Lower leg skin (tissue), 4 donors: ENCODE measurements around the gene FBXL20. TPM values are rescaled to one million over a fixed set of nuclear protein-coding genes. Genes with fewer than 3 reads are reported as not detected.
A peak's percentile ranks its signal among the peaks of the same experiment; 100 is the strongest.

Source experiments
- DNase-seq, 2 donors: peaks; one replicate each; pipeline ENCODE4 v3.0.0-alpha.2; 2019; ENCODE audit warnings: low spot score in 2 of 2
- H3K4me3 ChIP-seq: fragments of 200-600 bp; sonication (generic); 2 replicates; pipeline ENCODE4 v1.5.1; 2017; ENCODE audit warnings: mild to moderate bottlenecking, low read depth; ENCODE audit not compliant: poor library complexity, severe bottlenecking
- POLR2A ChIP-seq, 2 donors: fragments of 450-650 bp; IDR thresholded peaks; one replicate each; pipeline ENCODE4 v1.6.1; 2016 to 2017; ENCODE audit warnings: antibody characterized with exemption in 2 of 2, mild to moderate bottlenecking in 1 of 2, moderate library complexity in 1 of 2
- WGBS, 2 donors: methylation state at CpG; one replicate each; pipeline ENCODE4 v1.1.5; 2018; 5-methylcytosine and 5-hydroxymethylcytosine counted together
- intact Hi-C: fragments of 100-400 bp; cut with DNase I; formaldehyde crosslinking; loops from one replicate; pipeline ENCODE4 v1.15.0; 2023; ENCODE audit warnings: low total_unique reads
- total RNA-seq, 4 donors: library from RNA; depleted of rRNA; stranded (reverse); fragments of >200 nt; gene quantifications; one replicate each; pipeline ENCODE4 v1.1.0, GENCODE V29; 2016
- TF ChIP-seq, protein P1 (sequence below), 3 donors: fragments of 450-650 bp; IDR thresholded peaks; one replicate each; pipeline ENCODE4 v1.5.1; 2016; ENCODE audit warnings: antibody characterized with exemption in 3 of 3, mild to moderate bottlenecking in 3 of 3, moderate library complexity in 2 of 3

FBXL20 gene
- total RNA-seq, 4 donors from 2014 or later, result 20.5 to 45.2 (median 30.8) TPM

DNA sequence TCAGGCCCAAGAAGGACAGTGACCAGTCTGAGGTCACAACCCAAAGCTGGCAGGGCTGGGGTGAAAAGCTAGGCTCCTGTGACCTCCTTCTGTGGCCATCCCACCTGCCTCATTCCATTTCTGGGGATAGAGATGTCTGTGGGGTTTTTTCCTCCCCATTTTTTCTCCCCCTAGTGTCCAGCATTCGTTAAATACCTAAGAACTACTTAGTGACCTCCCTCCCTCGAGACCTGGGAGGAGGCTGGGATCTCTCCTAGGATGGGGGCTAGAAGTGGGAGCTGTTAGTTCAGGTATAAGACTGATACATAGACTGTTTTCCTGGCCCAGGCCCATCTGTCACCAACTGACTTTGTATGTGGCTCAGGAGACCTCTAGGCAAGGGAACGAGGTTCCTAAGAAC is 155.2 kb downstream of the FBXL20 start:
- intact Hi-C loops, result no loop called here
- 54 to 56% methylated on average over 3 of the region's 3 CpGs for WGBS, 2 donors
- TF ChIP-seq POLR2A (IDR thresholded peaks at IDR 0.05), result no peak
- TF ChIP-seq, protein P1, sequence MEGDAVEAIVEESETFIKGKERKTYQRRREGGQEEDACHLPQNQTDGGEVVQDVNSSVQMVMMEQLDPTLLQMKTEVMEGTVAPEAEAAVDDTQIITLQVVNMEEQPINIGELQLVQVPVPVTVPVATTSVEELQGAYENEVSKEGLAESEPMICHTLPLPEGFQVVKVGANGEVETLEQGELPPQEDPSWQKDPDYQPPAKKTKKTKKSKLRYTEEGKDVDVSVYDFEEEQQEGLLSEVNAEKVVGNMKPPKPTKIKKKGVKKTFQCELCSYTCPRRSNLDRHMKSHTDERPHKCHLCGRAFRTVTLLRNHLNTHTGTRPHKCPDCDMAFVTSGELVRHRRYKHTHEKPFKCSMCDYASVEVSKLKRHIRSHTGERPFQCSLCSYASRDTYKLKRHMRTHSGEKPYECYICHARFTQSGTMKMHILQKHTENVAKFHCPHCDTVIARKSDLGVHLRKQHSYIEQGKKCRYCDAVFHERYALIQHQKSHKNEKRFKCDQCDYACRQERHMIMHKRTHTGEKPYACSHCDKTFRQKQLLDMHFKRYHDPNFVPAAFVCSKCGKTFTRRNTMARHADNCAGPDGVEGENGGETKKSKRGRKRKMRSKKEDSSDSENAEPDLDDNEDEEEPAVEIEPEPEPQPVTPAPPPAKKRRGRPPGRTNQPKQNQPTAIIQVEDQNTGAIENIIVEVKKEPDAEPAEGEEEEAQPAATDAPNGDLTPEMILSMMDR (IDR thresholded peaks at IDR 0.05), result no peak

DNA sequence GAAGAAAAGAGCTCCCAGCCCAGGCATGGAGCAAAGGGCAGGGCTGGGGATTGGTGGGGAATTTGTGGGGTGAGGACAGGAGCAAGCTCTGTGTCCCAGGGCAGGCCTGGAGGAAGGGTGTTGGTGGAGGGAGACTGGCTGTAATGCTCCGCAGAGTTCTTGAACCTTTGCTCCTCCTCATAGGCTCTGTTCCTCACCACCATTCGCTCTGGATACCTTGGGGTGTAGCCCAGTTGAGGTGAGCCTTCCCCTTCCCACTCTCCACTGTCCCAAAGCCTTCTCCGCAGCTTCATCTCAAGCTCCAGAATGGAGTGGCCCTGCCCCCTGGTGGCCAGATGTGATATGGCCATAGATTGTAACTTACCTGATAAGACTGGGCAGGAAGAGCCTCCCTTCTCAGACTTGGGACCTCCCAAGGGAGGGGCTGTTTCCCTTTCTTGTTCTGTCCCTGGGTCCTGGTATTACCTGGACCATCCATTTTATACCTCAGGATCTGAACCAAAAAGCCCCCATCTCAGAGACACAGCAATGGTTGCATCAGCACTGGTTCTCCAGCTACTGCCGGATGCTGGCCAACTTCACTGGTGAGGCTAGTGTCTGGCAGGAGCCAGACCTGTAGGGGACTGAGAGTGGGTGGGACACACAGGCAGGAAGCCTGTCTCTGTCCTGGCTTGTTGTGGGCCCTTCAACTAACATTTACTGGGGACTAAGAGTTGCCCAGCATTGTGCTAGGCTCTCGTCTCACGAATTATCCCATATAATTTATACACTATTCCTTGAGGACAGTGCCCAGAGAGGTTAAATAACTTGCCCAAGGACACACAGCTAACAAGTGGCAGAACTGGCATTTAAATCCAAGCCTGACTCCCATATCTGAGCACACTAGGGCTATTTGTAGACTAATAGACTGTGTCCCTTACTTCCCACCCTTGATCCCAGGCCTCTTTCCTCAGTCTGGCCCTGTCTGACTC is 156.5 kb downstream of the FBXL20 start:
- TF ChIP-seq, protein P1 (IDR thresholded peaks at IDR 0.05), result peak in 1 of 3 donors; percentile 91
- TF ChIP-seq POLR2A (IDR thresholded peaks at IDR 0.05), result no peak
- intact Hi-C loops, result no loop called here
- WGBS, 2 donors, result 38 to 46% methylated on average over 6 of the region's 6 CpGs
- DNase-seq, result peak; percentile 86 to 98
- H3K4me3 ChIP-seq, result no peak overlapping the region

More for the DNA sequence above, 155.2 kb downstream of the FBXL20 start:
- DNase-seq, result peak in 1 of 2 donors; percentile 40
- H3K4me3 ChIP-seq, result no peak overlapping the region

DNA sequence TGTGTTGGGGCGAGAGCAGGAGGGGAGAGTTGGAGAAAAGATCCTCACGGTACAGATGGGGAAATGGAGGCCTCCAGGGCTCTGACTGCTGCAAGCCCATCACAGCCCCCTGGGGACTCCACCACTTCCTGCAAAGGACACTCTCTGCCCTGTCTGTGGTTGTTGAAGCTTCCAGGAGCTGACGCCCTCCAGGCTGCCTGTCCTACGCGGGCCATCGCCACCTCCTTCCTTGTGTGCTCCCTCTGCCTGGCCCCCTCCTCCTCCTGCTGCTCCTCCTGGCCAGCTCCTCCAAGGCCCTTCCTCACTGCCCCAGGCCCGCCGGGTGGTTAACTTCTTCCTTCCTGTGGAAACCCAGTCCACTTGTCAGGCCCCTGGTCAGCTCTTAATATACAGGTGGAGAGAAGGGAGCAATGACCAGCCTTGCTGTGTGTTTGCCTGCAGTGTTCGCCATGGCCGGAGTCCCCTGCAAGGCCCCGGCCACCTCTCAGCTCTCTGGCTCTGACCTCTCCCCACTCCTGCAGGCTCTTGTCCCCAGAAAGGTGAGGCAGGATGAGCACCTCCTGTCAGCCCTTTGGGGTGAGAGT is 157.3 kb downstream of the FBXL20 start:
- H3K4me3 ChIP-seq, result no peak overlapping the region
- peak in 1 of 2 donors; percentile 83 for DNase-seq
- WGBS, 2 donors, result 48 to 57% methylated on average over 11 of the region's 11 CpGs
- intact Hi-C loops, result no loop called here
- TF ChIP-seq, protein P1 (IDR thresholded peaks at IDR 0.05), result no peak
- TF ChIP-seq POLR2A (IDR thresholded peaks at IDR 0.05), result no peak

DNA sequence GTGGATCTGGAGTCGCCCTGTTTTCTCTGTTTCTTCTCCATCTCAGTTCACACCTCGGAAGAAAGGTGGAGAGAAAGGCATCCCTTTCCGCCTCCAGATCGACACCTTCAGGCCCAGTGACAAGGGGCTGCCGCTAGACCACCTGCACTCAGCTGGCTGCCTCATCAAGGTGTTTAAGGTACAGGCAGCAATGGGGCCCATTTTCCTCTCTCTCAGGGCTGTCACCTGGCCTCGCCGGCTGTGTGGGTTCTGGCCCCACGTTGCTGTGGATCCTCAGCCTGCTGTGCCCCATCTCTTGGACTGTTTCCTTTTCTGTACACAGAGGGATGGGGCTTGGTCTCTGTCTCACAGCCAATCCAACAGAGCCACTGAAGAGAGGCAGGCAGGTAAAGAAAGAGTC is 158.3 kb downstream of the FBXL20 start:
- H3K4me3 ChIP-seq, result no peak overlapping the region
- 78 to 84% methylated on average over 8 of the region's 8 CpGs for WGBS, 2 donors
- peak in 1 of 2 donors; percentile 82 for DNase-seq
- intact Hi-C loops, result no loop called here
- TF ChIP-seq, protein P1 (IDR thresholded peaks at IDR 0.05), result no peak
- no peak for TF ChIP-seq POLR2A (IDR thresholded peaks at IDR 0.05)

DNA sequence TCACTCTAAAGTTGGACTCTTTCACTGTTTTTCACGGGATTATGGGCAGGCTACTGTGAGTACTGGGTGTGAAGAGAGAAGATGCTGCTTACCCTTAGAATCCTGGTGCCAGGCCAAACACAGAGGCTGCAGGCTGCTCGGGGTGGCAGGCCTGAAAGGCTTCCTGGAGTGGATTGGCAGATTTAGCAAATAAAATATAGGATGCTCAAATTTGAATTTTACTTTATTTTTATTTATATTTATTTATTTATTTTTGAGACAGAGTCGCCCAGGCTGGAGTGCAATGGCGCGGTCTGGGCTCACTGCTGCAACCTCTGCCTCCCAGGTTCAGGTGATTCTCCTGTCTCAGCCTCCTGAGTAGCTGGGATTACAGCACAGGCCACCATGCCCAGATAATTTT is 160.8 kb downstream of the FBXL20 start:
- TF ChIP-seq POLR2A (IDR thresholded peaks at IDR 0.05), result no peak
- TF ChIP-seq, protein P1 (IDR thresholded peaks at IDR 0.05), result no peak
- H3K4me3 ChIP-seq, result no peak overlapping the region
- DNase-seq, result peak in 1 of 2 donors; percentile 58
- 77 to 82% methylated on average over 5 of the region's 5 CpGs for WGBS, 2 donors
- intact Hi-C loops, result no loop called here
